SU-DHL-6 (cell line): ENCODE data around the gene ZHX3.

Source experiments
- H2AFZ ChIP-seq: fragments of 200-600 bp; sonication (generic); 2 replicates; pipeline ENCODE4 v1.6.1; 2014; ENCODE audit warnings: low read depth, mild to moderate bottlenecking, moderate library complexity, mixed read lengths, antibody characterized with exemption, low read length; ENCODE audit not compliant: severe bottlenecking
- H3F3A ChIP-seq: fragments of 200-600 bp; shearing (Covaris generic); 2 replicates; pipeline ENCODE4 v1.6.0; 2016; ENCODE audit warnings: antibody characterized with exemption, mild to moderate bottlenecking; ENCODE audit not compliant: insufficient read depth
- H3K27ac ChIP-seq: fragments of 200-600 bp; sonication (generic); 2 replicates; pipeline ENCODE4 v1.5.1; 2016; ENCODE audit warnings: low read depth, mild to moderate bottlenecking, low read length, moderate library complexity, mixed read lengths
- H3K27me3 ChIP-seq: fragments of 200-600 bp; sonication (generic), shearing (Covaris generic); 2 replicates; pipeline ENCODE4 v1.6.0; 2014; ENCODE audit warnings: mild to moderate bottlenecking, low read length
- H3K36me3 ChIP-seq: fragments of 200-600 bp; sonication (generic); 2 replicates; pipeline ENCODE4 v1.6.1; 2014; ENCODE audit warnings: mild to moderate bottlenecking, low read length, mixed read lengths
- H3K4me2 ChIP-seq: fragments of 300-600, 200-600 bp; shearing (Covaris generic), sonication (generic); 2 replicates; pipeline ENCODE4 v1.6.0; 2014; ENCODE audit warnings: low read length, low read depth, mild to moderate bottlenecking; ENCODE audit not compliant: poor library complexity, severe bottlenecking
- H3K4me3 ChIP-seq: fragments of 200-600 bp; sonication (generic); 2 replicates; pipeline ENCODE4 v1.5.1; 2014; ENCODE audit warnings: antibody characterized with exemption, low read length, mild to moderate bottlenecking, mixed read lengths; ENCODE audit not compliant: insufficient read depth, poor library complexity, severe bottlenecking
- H3K79me2 ChIP-seq: fragments of 200-600 bp; sonication (generic); 2 replicates; pipeline ENCODE4 v1.6.1; 2014; ENCODE audit warnings: mild to moderate bottlenecking, low read length, moderate library complexity; ENCODE audit not compliant: insufficient read depth
- H3K9ac ChIP-seq: fragments of 200-600 bp; sonication (generic); 2 replicates; pipeline ENCODE4 v1.7.0; 2014; ENCODE audit warnings: mild to moderate bottlenecking, low read length
- H3K9me2 ChIP-seq: fragments of 200-600 bp; sonication (generic); replicated peaks from 2 replicates; pipeline ENCODE4 v1.6.1; 2014; ENCODE audit warnings: low read length; ENCODE audit not compliant: insufficient read depth
- H3K9me3 ChIP-seq: fragments of 200-600 bp; sonication (generic); 2 replicates; pipeline ENCODE4 v1.6.1; 2014; ENCODE audit warnings: low read length, mixed read lengths; ENCODE audit not compliant: insufficient read depth
- H4K20me1 ChIP-seq: fragments of 200-600 bp; sonication (generic); 2 replicates; pipeline ENCODE4 v1.6.1; 2014; ENCODE audit warnings: low read depth, mild to moderate bottlenecking, antibody characterized with exemption, low read length, moderate library complexity, mixed read lengths
- CTCF ChIP-seq: fragments of 200-600 bp; sonication (generic); IDR thresholded peaks from one replicate; pipeline ENCODE4 v1.5.1; 2017; ENCODE audit warnings: antibody characterized with exemption, mild to moderate bottlenecking, low read length, moderate library complexity; ENCODE audit not compliant: insufficient read depth, poor library complexity, severe bottlenecking
- EZH2phosphoT487 ChIP-seq: fragments of 200-600 bp; sonication (generic), shearing (Covaris generic); conservative IDR thresholded peaks from 2 replicates; pipeline ENCODE4 v1.6.1; 2018; ENCODE audit warnings: mild to moderate bottlenecking, antibody characterized with exemption, low read length, moderate library complexity, mixed read lengths

The ZHX3 gene

GRCh38 chr20:41360831-41361756, 43.6 kb upstream of the ZHX3 start:
- no peaks in the 10 kb centered on the region for H3K27me3 ChIP-seq
- H3K9me3 ChIP-seq = no peaks in the 10 kb centered on the region
- no peak overlapping the region for H2AFZ ChIP-seq
- no peak overlapping the region for H3K27ac ChIP-seq
- no peaks in the 10 kb centered on the region for H3K79me2 ChIP-seq
- no peaks in the 10 kb centered on the region for H4K20me1 ChIP-seq
- no peak for TF ChIP-seq CTCF
- no peak for TF ChIP-seq EZH2phosphoT487
- H3F3A ChIP-seq = no peaks in the 10 kb centered on the region
- no peak overlapping the region for H3K4me3 ChIP-seq
- H3K4me2 ChIP-seq = no peak overlapping the region
- H3K9me2 ChIP-seq = no peaks in the 10 kb centered on the region
- no peak overlapping the region for H3K9ac ChIP-seq
- H3K36me3 ChIP-seq = no peaks in the 10 kb centered on the region

- no peak overlapping the region for H3K27ac ChIP-seq
- H3K79me2 ChIP-seq = no peaks in the 10 kb centered on the region
- no peak overlapping the region for H3K4me2 ChIP-seq
- H4K20me1 ChIP-seq = no peaks in the 10 kb centered on the region
- H3K9me2 ChIP-seq = no peaks in the 10 kb centered on the region
- no peak overlapping the region for H3K9ac ChIP-seq
- H3K27me3 ChIP-seq = no peaks in the 10 kb centered on the region
- no peaks in the 10 kb centered on the region for H3F3A ChIP-seq
- no peak overlapping the region for H2AFZ ChIP-seq
- H3K9me3 ChIP-seq = no peaks in the 10 kb centered on the region
- no peaks in the 10 kb centered on the region for H3K36me3 ChIP-seq
- no peak overlapping the region for H3K4me3 ChIP-seq
- no peak for TF ChIP-seq CTCF
- no peak for TF ChIP-seq EZH2phosphoT487
Measured at GRCh38 chr20:41359541-41360011, 42.0 kb upstream of the ZHX3 start.

GRCh38 chr20:41358717-41359116, 41.2 kb upstream of the ZHX3 start:
- H3K79me2 ChIP-seq = no peaks in the 10 kb centered on the region
- H3K9me2 ChIP-seq = no peaks in the 10 kb centered on the region
- H4K20me1 ChIP-seq = no peaks in the 10 kb centered on the region
- H3K36me3 ChIP-seq = no peaks in the 10 kb centered on the region
- no peak overlapping the region for H3K4me2 ChIP-seq
- H2AFZ ChIP-seq = no peak overlapping the region
- H3K4me3 ChIP-seq = no peak overlapping the region
- H3K27ac ChIP-seq = no peak overlapping the region
- no peak overlapping the region for H3K9ac ChIP-seq
- H3K9me3 ChIP-seq = no peaks in the 10 kb centered on the region
- no peaks in the 10 kb centered on the region for H3F3A ChIP-seq
- TF ChIP-seq CTCF (no peak), EZH2phosphoT487 (no peak)
- H3K27me3 ChIP-seq = no peaks in the 10 kb centered on the region
